HepG2 (cell line): ENCODE data around the gene KCTD13. TPM values are rescaled to one million over a fixed set of nuclear protein-coding genes. Genes with fewer than 3 reads are reported as not detected.
A peak's percentile ranks its signal among the peaks of the same experiment; 100 is the strongest.

Source experiments
- ARNT ChIP-seq: fragments of 450-650 bp; IDR thresholded peaks from 2 replicates; pipeline ENCODE4 v1.6.1; 2017
- MIXL1 ChIP-seq: IDR thresholded peaks from 2 replicates; pipeline ENCODE4 v1.6.1; 2016
- MLLT10 ChIP-seq: sonication (generic); formaldehyde crosslinking; IDR thresholded peaks from 2 replicates; pipeline ENCODE4 v1.4.0; 2020; ENCODE audit warnings: missing genetic modification reagents
- NBN ChIP-seq: fragments of 450-650 bp; conservative IDR thresholded peaks from 2 replicates; pipeline ENCODE4 v1.6.1; 2017
- NCOA5 ChIP-seq: sonication (generic); formaldehyde crosslinking; IDR thresholded peaks from 2 replicates; pipeline ENCODE4 v1.4.0; 2020; ENCODE audit warnings: missing genetic modification reagents
- NR0B2 ChIP-seq: sonication (generic); formaldehyde crosslinking; IDR thresholded peaks from 2 replicates; pipeline ENCODE4 v1.4.0; 2020; ENCODE audit warnings: mild to moderate bottlenecking, missing genetic modification reagents
- PRDM4 ChIP-seq: sonication (generic); formaldehyde crosslinking; IDR thresholded peaks from 2 replicates; pipeline ENCODE4 v1.9.0; 2021; ENCODE audit warnings: missing genetic modification reagents, borderline replicate concordance
- RORA ChIP-seq: sonication (generic); formaldehyde crosslinking; IDR thresholded peaks from 2 replicates; pipeline ENCODE4 v1.5.0; 2020; ENCODE audit warnings: mild to moderate bottlenecking, missing genetic modification reagents, moderate library complexity
- SMARCE1 ChIP-seq: fragments of 450-650 bp; IDR thresholded peaks from 2 replicates; pipeline ENCODE4 v1.6.1; 2017; ENCODE audit warnings: borderline replicate concordance
- SRF ChIP-seq: IDR thresholded peaks from 2 replicates; pipeline ENCODE4 v1.6.1; 2011; ENCODE audit warnings: mild to moderate bottlenecking, low read depth, low read length, moderate library complexity
- TRAFD1 ChIP-seq: sonication (generic); formaldehyde crosslinking; IDR thresholded peaks from 2 replicates; pipeline ENCODE4 v1.5.1; 2020; ENCODE audit warnings: missing genetic modification reagents, mild to moderate bottlenecking, borderline replicate concordance
- ZBTB1 ChIP-seq: sonication (generic); formaldehyde crosslinking; IDR thresholded peaks from 2 replicates; pipeline ENCODE4 v1.4.0; 2020; ENCODE audit warnings: missing genetic modification reagents, borderline replicate concordance
- ZNF235 ChIP-seq: sonication (generic); formaldehyde crosslinking; IDR thresholded peaks from 2 replicates; pipeline ENCODE4 v1.8.1; 2023; ENCODE audit warnings: mild to moderate bottlenecking, missing genetic modification reagents, borderline replicate concordance
- ZNF652 ChIP-seq: IDR thresholded peaks from 2 replicates; pipeline ENCODE4 v1.6.1; 2016; ENCODE audit warnings: low read depth, borderline replicate concordance
- ZNF704 ChIP-seq: sonication (generic); formaldehyde crosslinking; IDR thresholded peaks from 2 replicates; pipeline ENCODE4 v1.8.1; 2023; ENCODE audit warnings: mild to moderate bottlenecking, inconsistent platforms, moderate library complexity, missing genetic modification reagents, borderline replicate concordance
- ZNF766 ChIP-seq: sonication (generic); formaldehyde crosslinking; IDR thresholded peaks from 2 replicates; pipeline ENCODE4 v1.5.0; 2020; ENCODE audit warnings: missing genetic modification reagents, borderline replicate concordance
- polyA plus RNA-seq, 8 experiments: library from polyadenylated mRNA; depleted of rRNA in 3 of 8; stranded (reverse) in 7 of 8; unstranded in 1 of 8; fragments of >200 nt; fragmentation: Illumina TruSeq in 4 of 8; extraction: Trizol in 4 of 8; gene quantifications; 2 replicates each; pipeline versions ENCODE4 v1.2.1 to v1.2.3, GENCODE V29; 2011 to 2016; ENCODE audit warnings: low read depth in 4 of 8, missing spikeins in 1 of 8, mixed read lengths in 1 of 8; ENCODE audit not compliant: insufficient read depth in 1 of 8
- total RNA-seq, 5 experiments: library from RNA; depleted of rRNA; stranded (reverse); fragments of >200 nt; fragmentation: Illumina TruSeq; extraction: Trizol; gene quantifications; 2 replicates each; pipeline ENCODE4 v1.2.3, GENCODE V29; 2016; ENCODE audit warnings: low read depth in 1 of 5
- TF ChIP-seq, protein P1 (sequence below): sonication (generic); formaldehyde crosslinking; IDR thresholded peaks from 2 replicates; pipeline ENCODE4 v1.4.0; 2020; ENCODE audit warnings: missing genetic modification reagents, mild to moderate bottlenecking, borderline replicate concordance
- TF ChIP-seq, protein P2 (sequence below): sonication (generic); formaldehyde crosslinking; IDR thresholded peaks from 2 replicates; pipeline ENCODE4 v1.5.0; 2020; ENCODE audit warnings: missing genetic modification reagents, mild to moderate bottlenecking, borderline replicate concordance
- TF ChIP-seq, protein P3 (sequence below): sonication (generic); formaldehyde crosslinking; IDR thresholded peaks from 2 replicates; pipeline ENCODE4 v1.4.0; 2020; ENCODE audit warnings: mild to moderate bottlenecking, low read depth, missing genetic modification reagents

KCTD13 gene
- total and polyA plus RNA-seq, 2 of the 13 experiments (the other 11 are each of a cell fraction or from before 2014, with no cell fraction given), result 6.3 to 14.7 TPM

DNA sequence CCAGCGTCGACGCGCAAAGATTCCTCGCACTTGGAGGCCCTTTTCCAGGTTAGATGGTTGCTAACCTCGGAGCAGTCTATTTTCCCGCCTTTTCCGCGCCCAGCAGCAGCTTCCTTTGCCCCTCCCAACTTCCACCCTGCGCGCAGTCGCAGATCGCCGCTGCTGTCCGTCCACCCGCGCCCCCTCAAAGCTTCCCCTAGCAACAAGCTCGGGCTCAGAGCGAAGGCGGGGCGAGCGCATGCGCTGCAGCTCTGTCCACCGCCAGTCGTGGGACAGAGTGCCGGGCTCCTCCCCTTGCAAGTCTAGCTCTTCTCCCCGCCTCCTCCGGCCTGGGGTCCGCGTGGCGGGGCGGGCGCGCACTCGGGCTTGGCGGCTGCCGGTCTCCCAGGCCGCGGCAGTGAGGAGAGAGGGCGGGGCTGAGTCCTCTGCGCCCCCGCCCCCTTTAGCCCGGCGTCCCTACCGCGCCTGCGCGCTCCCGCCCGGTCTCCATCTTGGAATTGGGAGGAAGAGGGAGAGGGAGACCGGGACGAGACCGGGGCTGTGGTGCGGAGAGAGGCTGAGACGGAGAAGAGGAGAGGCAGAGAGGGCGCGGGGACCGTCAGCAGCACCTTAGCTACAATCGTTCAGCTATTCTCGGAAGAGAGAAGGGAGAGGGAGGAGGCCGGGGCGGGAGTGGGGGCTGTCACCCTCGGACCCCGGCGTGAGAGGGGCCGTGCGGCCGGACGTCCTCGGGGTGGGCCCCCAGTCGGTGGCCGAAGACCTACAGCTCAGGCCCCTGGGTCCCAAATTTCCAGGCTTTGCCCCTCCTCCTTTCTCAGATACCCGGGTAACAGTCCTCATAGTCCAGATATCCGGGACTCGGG, 47.6 kb upstream of the KCTD13 start, which contains the start of gene TAOK2 (continued):
- TF ChIP-seq ZNF704 (CRISPR knock-in tag) (peak; percentile 94; the same call in 1 of the 2 replicates), ARNT (no peak), ZNF766 (CRISPR knock-in tag) (peak; percentile 79; the same call in 1 of the 2 replicates), ZNF652 (CRISPR knock-in tag) (no peak), TRAFD1 (CRISPR knock-in tag) (no peak), NBN (no peak), SRF (no peak), NCOA5 (CRISPR knock-in tag) (no peak), SMARCE1 (no peak), MLLT10 (no peak), MIXL1 (CRISPR knock-in tag) (peak; percentile 65; the same call in 1 of the 2 replicates), PRDM4 (CRISPR knock-in tag) (no peak), ZBTB1 (CRISPR knock-in tag) (no peak), ZNF235 (CRISPR knock-in tag) (peak; percentile 84; the same call in 1 of the 2 replicates), NR0B2 (CRISPR knock-in tag) (peak; percentile 74), RORA (CRISPR knock-in tag) (no peak)
- TF ChIP-seq, protein P1, sequence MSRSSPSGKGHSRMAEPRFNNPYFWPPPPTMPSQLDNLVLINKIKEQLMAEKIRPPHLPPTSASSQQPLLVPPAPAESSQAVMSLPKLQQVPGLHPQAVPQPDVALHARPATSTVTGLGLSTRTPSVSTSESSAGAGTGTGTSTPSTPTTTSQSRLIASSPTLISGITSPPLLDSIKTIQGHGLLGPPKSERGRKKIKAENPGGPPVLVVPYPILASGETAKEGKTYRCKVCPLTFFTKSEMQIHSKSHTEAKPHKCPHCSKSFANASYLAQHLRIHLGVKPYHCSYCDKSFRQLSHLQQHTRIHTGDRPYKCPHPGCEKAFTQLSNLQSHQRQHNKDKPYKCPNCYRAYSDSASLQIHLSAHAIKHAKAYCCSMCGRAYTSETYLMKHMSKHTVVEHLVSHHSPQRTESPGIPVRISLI (CRISPR knock-in tag), result no peak
- TF ChIP-seq, protein P2, sequence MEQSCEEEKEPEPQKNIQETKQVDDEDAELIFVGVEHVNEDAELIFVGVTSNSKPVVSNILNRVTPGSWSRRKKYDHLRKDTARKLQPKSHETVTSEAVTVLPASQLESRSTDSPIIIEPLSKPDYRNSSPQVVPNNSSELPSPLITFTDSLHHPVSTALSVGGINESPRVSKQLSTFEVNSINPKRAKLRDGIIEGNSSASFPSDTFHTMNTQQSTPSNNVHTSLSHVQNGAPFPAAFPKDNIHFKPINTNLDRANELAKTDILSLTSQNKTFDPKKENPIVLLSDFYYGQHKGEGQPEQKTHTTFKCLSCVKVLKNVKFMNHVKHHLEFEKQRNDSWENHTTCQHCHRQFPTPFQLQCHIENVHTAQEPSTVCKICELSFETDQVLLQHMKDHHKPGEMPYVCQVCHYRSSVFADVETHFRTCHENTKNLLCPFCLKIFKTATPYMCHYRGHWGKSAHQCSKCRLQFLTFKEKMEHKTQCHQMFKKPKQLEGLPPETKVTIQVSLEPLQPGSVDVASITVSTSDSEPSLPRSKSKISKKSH (CRISPR knock-in tag), result peak; percentile 80
- TF ChIP-seq, protein P3, sequence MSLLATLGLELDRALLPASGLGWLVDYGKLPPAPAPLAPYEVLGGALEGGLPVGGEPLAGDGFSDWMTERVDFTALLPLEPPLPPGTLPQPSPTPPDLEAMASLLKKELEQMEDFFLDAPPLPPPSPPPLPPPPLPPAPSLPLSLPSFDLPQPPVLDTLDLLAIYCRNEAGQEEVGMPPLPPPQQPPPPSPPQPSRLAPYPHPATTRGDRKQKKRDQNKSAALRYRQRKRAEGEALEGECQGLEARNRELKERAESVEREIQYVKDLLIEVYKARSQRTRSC (CRISPR knock-in tag), result no peak
